Measurements from ENCODE around the gene SCAPER.

GRCh38 chr15:76860201-76860600 is 44.9 kb downstream of the SCAPER start:
- TF ChIP-seq, protein P1, sequence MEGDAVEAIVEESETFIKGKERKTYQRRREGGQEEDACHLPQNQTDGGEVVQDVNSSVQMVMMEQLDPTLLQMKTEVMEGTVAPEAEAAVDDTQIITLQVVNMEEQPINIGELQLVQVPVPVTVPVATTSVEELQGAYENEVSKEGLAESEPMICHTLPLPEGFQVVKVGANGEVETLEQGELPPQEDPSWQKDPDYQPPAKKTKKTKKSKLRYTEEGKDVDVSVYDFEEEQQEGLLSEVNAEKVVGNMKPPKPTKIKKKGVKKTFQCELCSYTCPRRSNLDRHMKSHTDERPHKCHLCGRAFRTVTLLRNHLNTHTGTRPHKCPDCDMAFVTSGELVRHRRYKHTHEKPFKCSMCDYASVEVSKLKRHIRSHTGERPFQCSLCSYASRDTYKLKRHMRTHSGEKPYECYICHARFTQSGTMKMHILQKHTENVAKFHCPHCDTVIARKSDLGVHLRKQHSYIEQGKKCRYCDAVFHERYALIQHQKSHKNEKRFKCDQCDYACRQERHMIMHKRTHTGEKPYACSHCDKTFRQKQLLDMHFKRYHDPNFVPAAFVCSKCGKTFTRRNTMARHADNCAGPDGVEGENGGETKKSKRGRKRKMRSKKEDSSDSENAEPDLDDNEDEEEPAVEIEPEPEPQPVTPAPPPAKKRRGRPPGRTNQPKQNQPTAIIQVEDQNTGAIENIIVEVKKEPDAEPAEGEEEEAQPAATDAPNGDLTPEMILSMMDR (IDR thresholded peaks at IDR 0.05): no peak
- no peak for TF ChIP-seq POLR2AphosphoS5 (IDR thresholded peaks at IDR 0.05; ENCODE audit: low read depth, low read length)
